ENCODE results near the gene AIMP1.
A peak's percentile ranks its signal among the peaks of the same experiment; 100 is the strongest.

AIMP1 gene

GRCh38 chr4:106366026-106366425 lies 49.7 kb downstream of the AIMP1 start:
- Histone ChIP-seq H3K4me1 (peaks cover 0 to 60% (median 18%) of the 10 kb centered on the region in 10 experiments; a peak in 11 of 20 replicates), H4K20me1 (no peaks in the 10 kb centered on the region), H3K36me3 (no peaks in the 10 kb centered on the region), H3K27me3 (no peaks in the 10 kb centered on the region), H3K9ac (peak overlapping the region in 1 of 11 experiments; percentile 14; a peak in 1 of 22 replicates), H3K27ac (peak overlapping the region in 4 of 11 experiments; percentile 39 to 71 (median 66); a peak in 8 of 22 replicates), H3K4me3 (no peak overlapping the region), H3K9me3 (replicated peaks in 1 of 11) (no peaks in the 10 kb centered on the region), H3K4me2 (peak overlapping the region in 7 of 11 experiments; percentile 15 to 77 (median 74); a peak in 13 of 22 replicates)
- no peak for TF ChIP-seq Cebpa-rat (IDR thresholded peaks at IDR 0.05)

- Histone ChIP-seq H3K4me3 (no peak overlapping the region), H3K4me1 (peaks cover 0 to 52% (median 16%) of the 10 kb centered on the region in 10 experiments; a peak in 11 of 20 replicates), H3K9ac (no peak overlapping the region), H3K9me3 (replicated peaks in 1 of 11) (no peaks in the 10 kb centered on the region), H3K4me2 (peak overlapping the region in 4 of 11 experiments; percentile 2 to 21 (median 4); a peak in 4 of 22 replicates), H3K36me3 (no peaks in the 10 kb centered on the region), H3K27me3 (no peaks in the 10 kb centered on the region), H4K20me1 (no peaks in the 10 kb centered on the region), H3K27ac (no peak overlapping the region)
- TF ChIP-seq Cebpa-rat (IDR thresholded peaks at IDR 0.05), result no peak
These were observed 50.7 kb downstream of the AIMP1 start for GRCh38 chr4:106367072-106367471.

GRCh38 chr4:106368678-106369077 lies 52.3 kb downstream of the AIMP1 start, which contains the start of gene GIMD1:
TSS of gene GIMD1 (minus strand) at chr4:106368778. CDS start at chr4:106367435, 1,343 bp downstream.
- H3K9ac ChIP-seq, result no peak within 1 kb of the TSS
- H3K4me3 ChIP-seq, result no peak within 1 kb of the TSS
- peak within 1 kb of the TSS in 2 of 11 experiments; percentile 23 to 44; a peak in 3 of 22 replicates for H3K27ac ChIP-seq
- no peaks in the 10 kb centered on the region for H3K9me3 ChIP-seq (replicated peaks in 1 of 11)
- peaks cover 0 to 49% (median 16%) of the 10 kb centered on the region in 10 experiments; a peak in 11 of 20 replicates for H3K4me1 ChIP-seq
- no peaks in the 10 kb centered on the region for H3K36me3 ChIP-seq
- H3K27me3 ChIP-seq, result no peaks in the 10 kb centered on the region
- H3K4me2 ChIP-seq, result peak within 1 kb of the TSS in 3 of 11 experiments; percentile 4 to 47 (median 18); a peak in 3 of 22 replicates
- H4K20me1 ChIP-seq, result no peaks in the 10 kb centered on the region
- no peak for TF ChIP-seq Cebpa-rat (IDR thresholded peaks at IDR 0.05)

- no peaks in the 10 kb centered on the region for H3K9me3 ChIP-seq (replicated peaks in 1 of 11)
- peaks cover 0 to 43% (median 16%) of the 10 kb centered on the region in 10 experiments; a peak in 11 of 20 replicates for H3K4me1 ChIP-seq
- TF ChIP-seq Cebpa-rat (IDR thresholded peaks at IDR 0.05), result no peak
- peak overlapping the region in 1 of 11 experiments; percentile 47; a peak in 1 of 22 replicates for H3K4me2 ChIP-seq
- H3K27me3 ChIP-seq, result no peaks in the 10 kb centered on the region
- no peak overlapping the region for H3K9ac ChIP-seq
- no peak overlapping the region for H3K4me3 ChIP-seq
- peak overlapping the region in 2 of 11 experiments; percentile 23 to 44; a peak in 3 of 22 replicates for H3K27ac ChIP-seq
- no peaks in the 10 kb centered on the region for H3K36me3 ChIP-seq
- H4K20me1 ChIP-seq, result no peaks in the 10 kb centered on the region
These were observed 53.2 kb downstream of the AIMP1 start for GRCh38 chr4:106369456-106370060.

GRCh38 chr4:106370214-106370613 lies 53.9 kb downstream of the AIMP1 start:
- Histone ChIP-seq H4K20me1 (no peaks in the 10 kb centered on the region), H3K4me2 (peak overlapping the region in 4 of 11 experiments; percentile 10 to 47 (median 24); a peak in 5 of 22 replicates), H3K4me3 (no peak overlapping the region), H3K4me1 (peaks cover 0 to 36% (median 13%) of the 10 kb centered on the region in 10 experiments; a peak in 11 of 20 replicates), H3K27ac (no peak overlapping the region), H3K27me3 (no peaks in the 10 kb centered on the region), H3K36me3 (no peaks in the 10 kb centered on the region), H3K9ac (no peak overlapping the region), H3K9me3 (replicated peaks in 1 of 11) (no peaks in the 10 kb centered on the region)
- no peak for TF ChIP-seq Cebpa-rat (IDR thresholded peaks at IDR 0.05)

- Histone ChIP-seq H3K9me3 (replicated peaks in 1 of 11) (no peaks in the 10 kb centered on the region), H3K4me1 (peaks cover 0 to 27% (median 4%) of the 10 kb centered on the region in 10 experiments; a peak in 10 of 20 replicates), H3K9ac (no peak overlapping the region), H3K27me3 (no peaks in the 10 kb centered on the region), H3K27ac (no peak overlapping the region), H3K4me3 (no peak overlapping the region), H3K4me2 (no peak overlapping the region), H4K20me1 (no peaks in the 10 kb centered on the region), H3K36me3 (no peaks in the 10 kb centered on the region)
- TF ChIP-seq Cebpa-rat (IDR thresholded peaks at IDR 0.05), result no peak
These were observed 54.8 kb downstream of the AIMP1 start for GRCh38 chr4:106371161-106371560.

- Histone ChIP-seq H3K27ac (no peak overlapping the region), H3K9ac (no peak overlapping the region), H3K4me3 (no peak overlapping the region), H3K27me3 (no peaks in the 10 kb centered on the region), H4K20me1 (no peaks in the 10 kb centered on the region), H3K4me1 (peaks cover 0 to 16% (median 0%) of the 10 kb centered on the region in 10 experiments; a peak in 9 of 20 replicates), H3K9me3 (replicated peaks in 1 of 11) (no peaks in the 10 kb centered on the region), H3K36me3 (no peaks in the 10 kb centered on the region), H3K4me2 (no peak overlapping the region)
- no peak for TF ChIP-seq Cebpa-rat (IDR thresholded peaks at IDR 0.05)
These were observed 56.7 kb downstream of the AIMP1 start for GRCh38 chr4:106373026-106373425.

- TF ChIP-seq Cebpa-rat (IDR thresholded peaks at IDR 0.05), result no peak
- H3K4me2 ChIP-seq, result no peak overlapping the region
- H3K4me1 ChIP-seq, result no peaks in the 10 kb centered on the region
- no peak overlapping the region for H3K4me3 ChIP-seq
- H3K27me3 ChIP-seq, result no peaks in the 10 kb centered on the region
- no peaks in the 10 kb centered on the region for H4K20me1 ChIP-seq
- peaks cover 5 to 9% (median 6%) of the 10 kb centered on the region in 11 experiments; a peak in 21 of 22 replicates for H3K9me3 ChIP-seq (replicated peaks in 1 of 11)
- no peak overlapping the region for H3K9ac ChIP-seq
- no peak overlapping the region for H3K27ac ChIP-seq
- H3K36me3 ChIP-seq, result no peaks in the 10 kb centered on the region
These were observed 63.8 kb downstream of the AIMP1 start for GRCh38 chr4:106380179-106380578.

- Histone ChIP-seq H3K27me3 (no peaks in the 10 kb centered on the region), H3K4me1 (no peaks in the 10 kb centered on the region), H3K36me3 (no peaks in the 10 kb centered on the region), H3K4me2 (no peak overlapping the region), H3K27ac (no peak overlapping the region), H3K9ac (no peak overlapping the region), H3K4me3 (no peak overlapping the region), H3K9me3 (replicated peaks in 1 of 11) (peaks cover 17 to 24% (median 20%) of the 10 kb centered on the region in 11 experiments), H4K20me1 (no peaks in the 10 kb centered on the region)
- no peak for TF ChIP-seq Cebpa-rat (IDR thresholded peaks at IDR 0.05)
These were observed 68.5 kb downstream of the AIMP1 start for GRCh38 chr4:106384878-106385277.
